Uterus (tissue), 2 donors: Measurements from ENCODE around the gene NBPF1.

Experiments
- CTCF ChIP-seq, 4 experiments: fragments of 200-600 bp in 2 of 4; fragments of 450-650 bp in 2 of 4; sonication (generic) in 2 of 4; IDR thresholded peaks; one replicate each; pipeline ENCODE4 v1.5.1; 2016 to 2019; ENCODE audit warnings: antibody characterized with exemption in 4 of 4, mild to moderate bottlenecking in 2 of 4, moderate library complexity in 1 of 4
- POLR2A ChIP-seq, 2 donors: fragments of 450-650 bp; IDR thresholded peaks; one replicate each; pipeline ENCODE4 v1.6.1; 2016; ENCODE audit warnings: antibody characterized with exemption in 2 of 2, mild to moderate bottlenecking in 1 of 2, moderate library complexity in 1 of 2

GRCh38 chr1:16630661-16631247 lies 17.4 kb upstream of the NBPF1 start:
- TF ChIP-seq CTCF (IDR thresholded peaks at IDR 0.05) (no peak), POLR2A (IDR thresholded peaks at IDR 0.05) (no peak)
